ENCODE measurements around the gene WDR6. TPM values are rescaled to one million over a fixed set of nuclear protein-coding genes. Genes with fewer than 3 reads are reported as not detected.

WDR6 gene
- polyA plus RNA-seq, 2 of the 4 experiments (the other 2 are of a cell fraction) = 64.2 to 99.6 TPM

GRCh38 chr3:48980295-48980694 lies 26.9 kb upstream of the WDR6 start (continued):
- no peak for TF ChIP-seq ELK1 (IDR thresholded peaks at IDR 0.05; ENCODE audit: low read depth, low read length)
- no peak for TF ChIP-seq MAZ (IDR thresholded peaks at IDR 0.05; ENCODE audit: borderline replicate concordance, low read depth, low read length)
- no peak for TF ChIP-seq E2F6 (IDR thresholded peaks at IDR 0.05; ENCODE audit: borderline replicate concordance, low read depth)

GRCh38 chr3:48982016-48982415 lies 25.2 kb upstream of the WDR6 start:
- Histone ChIP-seq H3K9me3 (no peaks in the 10 kb centered on the region), H3K27ac (no peak overlapping the region), H3K4me1 (no peaks in the 10 kb centered on the region), H3K4me2 (no peak overlapping the region), H3K4me3 (no peak overlapping the region)
- POLR2A ChIA-PET = no interaction called here
- ATAC-seq = no peak
- TF ChIP-seq RAD21 (conservative IDR thresholded peaks at IDR 0.05 in 1 of 2, IDR thresholded peaks at IDR 0.05 in 1 of 2) = no peak
- no peak for TF ChIP-seq PHF8 (IDR thresholded peaks at IDR 0.05; ENCODE audit: borderline replicate concordance, low read depth)
- TF ChIP-seq MAFK (IDR thresholded peaks at IDR 0.05; ENCODE audit: partially characterized antibody) = peak; percentile 75
- TF ChIP-seq ZFP36 (IDR thresholded peaks at IDR 0.05; ENCODE audit: borderline replicate concordance, partially characterized antibody) = no peak
- TF ChIP-seq ATOH8 (CRISPR knock-in tag; IDR thresholded peaks at IDR 0.05; ENCODE audit: low read depth) = no peak
- no peak for TF ChIP-seq HOXA7 (CRISPR knock-in tag; IDR thresholded peaks at IDR 0.05)
- no peak for DNase-seq (ENCODE audit: low read depth in 1 of 2, low spot score in 1 of 2)
- FAIRE-seq = no peak
- CTCF ChIA-PET = interaction anchor here (1.8 kb wide), 1 partner anchor 26 kb away, joined by 4 read pairs; no protein-coding TSS in a partner anchor

- no peak for TF ChIP-seq RARB (CRISPR knock-in tag; IDR thresholded peaks at IDR 0.05)
- TF ChIP-seq POLR2AphosphoS2 (conservative IDR thresholded peaks at IDR 0.05; ENCODE audit: low read length) = no peak
- TF ChIP-seq BHLHE40 (IDR thresholded peaks at IDR 0.05; ENCODE audit: low read depth, low read length) = no peak
- no peak for TF ChIP-seq NFE2L2 (conservative IDR thresholded peaks at IDR 0.05; ENCODE audit: low read length)
- no peak for TF ChIP-seq KDM5A (IDR thresholded peaks at IDR 0.05)
- TF ChIP-seq FOSB (CRISPR knock-in tag; IDR thresholded peaks at IDR 0.05) = no peak
- TF ChIP-seq NPAS2 (CRISPR knock-in tag; IDR thresholded peaks at IDR 0.05; ENCODE audit: borderline replicate concordance) = no peak
- TF ChIP-seq EHMT2 (IDR thresholded peaks at IDR 0.05; ENCODE audit: low read depth) = no peak
- no peak for TF ChIP-seq MAX (IDR thresholded peaks at IDR 0.05)
- TF ChIP-seq HDAC2 (IDR thresholded peaks at IDR 0.05) = no peak
- TF ChIP-seq USF2 (IDR thresholded peaks at IDR 0.05) = no peak
- no peak for TF ChIP-seq JUN (IDR thresholded peaks at IDR 0.05)
- TF ChIP-seq HES2 (IDR thresholded peaks at IDR 0.05) = no peak
- no peak for TF ChIP-seq ZSCAN20 (CRISPR knock-in tag; IDR thresholded peaks at IDR 0.05)
- no peak overlapping the region for H3K4me3 ChIP-seq
- no peak overlapping the region for H3K4me2 ChIP-seq
- ChIA-PET POLR2A (no interaction called here), CTCF (no interaction called here)
- H3K27ac ChIP-seq = no peak overlapping the region
- ATAC-seq (no peak), DNase-seq (ENCODE audit: low read depth in 1 of 2, low spot score in 1 of 2) (no peak), FAIRE-seq (no peak)
- 95% methylated on average over 5 of the region's 5 CpGs for WGBS (ENCODE audit: missing lambda C conversion rate)
- H3K9me3 ChIP-seq = no peaks in the 10 kb centered on the region
- H3K4me1 ChIP-seq = no peaks in the 10 kb centered on the region
Observed at GRCh38 chr3:48982686-48983085, 24.5 kb upstream of the WDR6 start.
